SK-N-DZ (cell line): ENCODE data around the gene EEF2K.

Source experiments
- DNase-seq: peaks from one replicate; pipeline ENCODE4 v3.0.0-alpha.2; 2015; ENCODE audit warnings: low spot score

EEF2K gene

GRCh38 chr16:22330326-22330725 lies 124.2 kb downstream of the EEF2K start:
- no peak for DNase-seq

DNA sequence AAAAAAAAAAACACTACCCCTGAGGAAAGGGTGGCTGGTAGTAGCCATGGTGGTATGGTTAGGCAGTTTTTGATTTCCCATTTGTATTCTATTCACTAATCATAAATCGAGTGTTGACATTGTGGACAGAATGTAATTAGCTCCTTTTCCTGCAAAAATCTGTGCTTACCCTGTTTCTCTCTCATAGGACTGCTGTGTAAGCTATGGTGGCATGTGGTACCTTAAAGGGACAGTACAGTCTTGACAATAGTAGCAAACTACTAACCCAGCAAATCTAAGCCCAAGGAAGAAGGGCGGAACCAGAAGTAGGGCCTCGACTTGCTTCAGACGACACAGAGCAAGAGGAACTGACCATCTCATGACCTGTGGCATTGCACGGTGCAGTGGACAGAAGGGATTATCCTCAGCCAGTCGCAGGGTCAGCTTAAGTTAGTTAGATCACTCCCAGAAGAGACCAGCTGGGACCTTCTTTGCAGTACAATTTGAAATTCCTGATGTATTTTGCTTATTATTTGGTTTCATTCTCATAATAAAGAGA lies 127.4 kb downstream of the EEF2K start:
- DNase-seq = no peak

DNA sequence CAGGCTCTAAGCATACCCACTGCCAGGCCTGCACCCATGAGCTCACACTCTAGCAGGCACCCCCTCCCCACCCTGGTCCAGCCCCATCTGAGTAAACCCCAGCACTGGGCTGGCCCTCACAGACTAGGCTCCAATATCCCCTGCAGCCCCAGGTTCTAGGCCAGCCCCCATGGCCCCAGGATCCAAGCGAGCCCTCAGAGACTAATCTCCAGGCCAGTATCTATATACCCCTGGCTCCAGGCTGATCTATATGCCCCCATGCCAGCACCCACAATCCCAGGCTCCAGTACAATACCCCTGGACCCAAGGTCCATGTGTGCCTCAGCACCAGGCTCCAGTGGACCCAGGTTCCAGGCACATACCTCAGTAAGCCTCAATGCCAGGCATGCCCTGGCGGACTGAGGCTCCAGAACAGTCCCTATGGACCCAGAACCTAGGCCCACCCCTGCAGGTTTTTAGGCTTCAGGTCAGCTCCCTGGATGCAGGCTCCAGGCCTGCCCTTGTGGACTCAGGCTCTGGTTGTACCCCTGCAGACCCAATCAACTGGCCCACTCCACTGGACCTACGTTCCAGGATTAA lies 129.7 kb downstream of the EEF2K start:
- DNase-seq = no peak

GRCh38 chr16:22336581-22336980 lies 130.5 kb downstream of the EEF2K start:
- DNase-seq = no peak

GRCh38 chr16:22337045-22337444 lies 131.0 kb downstream of the EEF2K start:
- no peak for DNase-seq

DNA sequence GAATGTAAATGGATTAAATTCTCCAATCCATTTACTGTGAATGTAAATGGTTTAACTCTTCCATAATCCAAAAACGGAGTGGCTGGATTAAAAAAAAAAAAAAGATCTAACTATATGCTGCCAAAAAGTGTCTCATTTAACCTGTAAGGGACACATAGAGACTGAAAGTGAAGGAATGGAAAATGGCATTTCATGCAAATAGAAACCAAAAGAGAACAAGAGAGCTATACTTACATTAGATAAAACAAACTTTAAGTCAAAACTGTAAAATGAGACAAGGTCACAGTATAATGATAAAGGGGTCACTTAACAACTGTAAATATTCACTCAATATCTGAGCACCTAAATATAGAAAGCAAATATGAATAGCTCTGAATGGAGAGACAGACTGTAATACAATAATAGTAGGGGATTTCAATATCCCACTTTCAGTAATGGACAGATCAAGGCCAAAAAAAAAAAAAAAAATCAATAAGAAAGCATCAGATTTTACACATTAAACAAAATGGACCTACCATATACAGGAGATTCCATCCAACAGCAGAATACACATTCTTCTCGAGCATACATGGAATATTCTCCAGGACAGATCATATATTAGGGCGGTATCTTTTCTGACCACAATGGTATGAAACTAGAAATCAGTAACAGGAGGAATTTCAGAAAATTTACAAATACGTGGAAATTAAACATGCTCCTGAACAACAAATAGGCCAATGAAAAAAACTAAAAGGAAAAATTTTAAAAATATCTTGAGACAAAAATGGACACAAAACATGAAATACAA lies 132.0 kb downstream of the EEF2K start:
- no peak for DNase-seq
